Left cardiac atrium (tissue), 4 donors: ENCODE measurements around the gene CNP. TPM values are rescaled to one million over a fixed set of nuclear protein-coding genes. Genes with fewer than 3 reads are reported as not detected.
"Not testable (repeated sequence)": the region's sequence is repeated elsewhere in the genome, so short reads cannot be mapped to it uniquely, and the experiment has no call there.

ENCODE experiments used
- ATAC-seq, 2 donors: fragments of 200-7000 bp; cut with Tn5 transposase; one replicate each; pipeline ENCODE4 v1.9.1; 2020; ENCODE audit warnings: mild to moderate bottlenecking in 2 of 2, moderate library complexity in 2 of 2
- DNase-seq: peaks from one replicate; pipeline ENCODE4 v3.0.0-alpha.2; 2020
- intact Hi-C, 2 donors: fragments of 100-400 bp; cut with DNase I; formaldehyde crosslinking; loops; one replicate each; pipeline versions ENCODE4 v1.14.1 to v1.15.1; 2022 to 2023
- total RNA-seq, 2 donors: library from RNA; stranded (reverse); fragmentation: NEBNext Ultra II Directional; extraction: Animal tissue kit (Norgen Biotek cat#: 25700); gene quantifications; one replicate each; pipeline ENCODE4 v1.2.1, GENCODE V29; 2021
- donor health status: DM: no; HTN: yes; CAD: no.
- donor health status: DM: no; HTN: yes; CAD: no; lungs with severe emphysema.
- donor health status: DM: yes; HTN: yes; CAD: no.
- donor health status: Dilated cardiomyopathy.

Gene CNP
- total RNA-seq, 2 donors from 2014 or later = 40.3 to 43.7 TPM

GRCh38 chr17:41989702-41990419 lies 23.3 kb downstream of the CNP start:
- intact Hi-C loops = no loop called here
- no peak for DNase-seq
- no peak for ATAC-seq

DNA sequence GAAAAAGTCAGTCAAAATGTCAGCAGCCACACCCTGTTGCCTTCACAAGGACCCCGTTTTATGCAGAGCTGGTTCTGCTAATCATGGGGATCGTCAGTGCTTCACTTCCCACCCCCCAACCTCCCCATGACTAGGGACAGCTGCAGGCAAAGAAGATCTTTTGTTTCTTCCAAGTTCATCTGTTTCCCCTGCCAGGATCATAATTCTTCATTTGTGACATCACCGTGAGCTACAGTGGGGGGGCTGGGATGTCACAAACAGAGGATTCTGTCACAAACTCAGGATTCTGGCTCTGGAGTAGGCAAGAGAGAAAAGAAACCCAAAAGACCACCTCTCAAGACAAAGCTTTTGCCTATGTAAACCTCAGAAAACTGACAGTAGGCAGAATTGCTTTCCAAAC lies 26.0 kb downstream of the CNP start:
- intact Hi-C loops = no loop called here
- DNase-seq (no peak), ATAC-seq (peak in 1 of 2 donors; percentile 17)

GRCh38 chr17:41996855-41997164 lies 30.2 kb downstream of the CNP start:
- intact Hi-C loops = no loop called here
- ATAC-seq (no peak), DNase-seq (no peak)

GRCh38 chr17:41998497-41998896 lies 31.9 kb downstream of the CNP start:
- ATAC-seq = no peak
- intact Hi-C loops = no loop called here
- no peak for DNase-seq

DNA sequence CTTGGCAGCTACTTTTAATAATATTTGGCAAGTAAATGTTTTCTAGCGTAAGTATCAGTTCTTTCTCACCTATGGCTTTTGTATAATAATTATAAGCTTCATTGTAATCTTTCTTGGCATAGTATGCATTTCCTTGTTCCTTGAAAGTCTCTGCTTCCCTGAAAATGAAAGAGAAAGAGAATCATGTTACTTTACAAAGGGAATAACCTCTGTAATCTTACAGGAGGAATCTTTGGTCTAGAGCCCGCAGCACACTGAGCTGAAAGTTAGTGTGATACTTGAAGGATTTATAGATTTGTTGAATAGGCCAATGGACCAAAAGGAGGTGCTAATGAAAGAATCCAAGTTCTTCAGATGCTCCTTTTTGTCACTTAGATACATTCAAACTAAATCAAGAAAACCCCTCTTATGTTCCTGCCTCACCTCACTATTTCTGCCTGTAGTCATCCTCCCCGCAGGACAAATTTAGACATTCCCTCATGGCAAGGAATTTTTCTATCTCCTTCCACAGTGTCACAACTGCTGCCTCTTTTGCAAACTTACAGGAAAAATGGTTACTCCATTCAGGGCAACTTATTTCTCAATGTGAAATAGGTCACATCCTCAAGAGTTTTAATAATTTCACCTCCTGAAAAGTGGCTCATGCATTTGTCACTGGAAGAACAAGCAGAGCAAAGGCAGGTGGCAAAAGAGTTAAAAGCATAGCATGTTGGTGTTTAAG lies 34.0 kb downstream of the CNP start:
- ATAC-seq (peak in 1 of 2 donors; percentile 38), DNase-seq (no peak)
- intact Hi-C loops = no loop called here

DNA sequence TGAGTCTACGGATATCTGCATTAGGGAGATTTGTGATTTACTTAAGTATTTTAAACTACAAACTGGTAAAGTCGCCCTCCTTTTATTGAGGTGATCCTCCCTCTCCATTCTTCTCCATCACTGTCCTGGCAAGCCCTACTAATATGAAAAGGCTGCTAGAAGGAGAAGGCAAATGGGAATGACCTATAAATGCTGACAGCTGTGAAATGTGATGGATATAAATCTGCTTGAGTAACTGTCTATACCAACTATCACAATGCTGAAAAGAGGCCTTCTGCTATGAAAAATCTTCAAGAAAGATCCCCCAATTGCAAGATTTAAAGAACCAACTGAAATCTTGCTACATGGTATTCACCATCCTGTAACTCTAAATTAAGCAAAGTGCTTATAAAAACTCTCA lies 35.1 kb downstream of the CNP start:
- ATAC-seq = no peak
- intact Hi-C loops = no loop called here
- DNase-seq = no peak

- intact Hi-C loops = no loop called here
- ATAC-seq (no peak), DNase-seq (no peak)
Measured at GRCh38 chr17:42002175-42002791, 35.7 kb downstream of the CNP start.

DNA sequence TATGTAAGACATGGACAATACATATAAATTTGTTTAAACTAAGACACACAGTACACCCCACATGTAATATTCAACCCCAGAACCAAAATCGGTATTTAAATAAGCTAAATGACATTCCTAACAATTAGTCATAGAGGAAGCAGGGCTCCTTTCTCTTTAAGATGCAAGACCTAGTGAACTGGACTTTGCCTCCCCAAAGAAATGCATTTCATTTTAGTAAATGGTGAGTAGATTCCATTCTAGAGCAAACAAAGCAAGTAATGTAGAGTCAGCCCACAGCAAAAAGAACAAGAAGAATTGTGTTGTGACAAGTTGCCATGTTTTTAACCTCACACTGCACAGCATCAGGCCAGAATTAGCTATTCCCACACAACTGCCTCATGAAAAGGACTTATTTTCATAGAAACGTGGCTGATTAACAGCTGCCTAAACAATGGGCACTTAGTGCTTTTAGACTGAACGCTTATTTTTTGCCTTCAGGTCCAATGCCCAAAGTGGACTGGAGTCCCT lies 36.3 kb downstream of the CNP start:
- no peak for ATAC-seq
- no peak for DNase-seq
- intact Hi-C loops = no loop called here

- intact Hi-C loops = no loop called here
- ATAC-seq (no peak), DNase-seq (no peak)
Measured at GRCh38 chr17:42005166-42005565, 38.6 kb downstream of the CNP start.

DNA sequence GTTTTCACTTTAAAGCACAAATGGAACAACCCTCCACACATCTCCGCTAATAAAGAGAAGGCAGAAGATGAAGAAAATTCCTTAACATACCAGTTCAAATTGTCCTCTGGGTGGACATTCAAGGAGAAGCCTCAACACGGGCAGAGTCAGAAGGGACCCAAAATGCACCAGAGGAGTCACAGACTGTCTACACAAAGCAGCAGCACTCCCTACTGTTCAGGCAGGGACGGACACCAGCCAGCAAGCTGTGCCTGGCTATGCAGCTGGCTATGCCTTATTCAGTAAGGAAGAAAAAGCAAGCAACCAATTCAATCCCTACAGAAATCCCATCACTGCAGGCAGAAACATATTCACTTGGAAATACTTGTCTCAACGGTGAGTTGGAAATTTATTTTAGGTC lies 42.6 kb downstream of the CNP start:
- intact Hi-C loops = no loop called here
- ATAC-seq = peak in 1 of 2 donors; percentile 30
- DNase-seq = no peak

DNA sequence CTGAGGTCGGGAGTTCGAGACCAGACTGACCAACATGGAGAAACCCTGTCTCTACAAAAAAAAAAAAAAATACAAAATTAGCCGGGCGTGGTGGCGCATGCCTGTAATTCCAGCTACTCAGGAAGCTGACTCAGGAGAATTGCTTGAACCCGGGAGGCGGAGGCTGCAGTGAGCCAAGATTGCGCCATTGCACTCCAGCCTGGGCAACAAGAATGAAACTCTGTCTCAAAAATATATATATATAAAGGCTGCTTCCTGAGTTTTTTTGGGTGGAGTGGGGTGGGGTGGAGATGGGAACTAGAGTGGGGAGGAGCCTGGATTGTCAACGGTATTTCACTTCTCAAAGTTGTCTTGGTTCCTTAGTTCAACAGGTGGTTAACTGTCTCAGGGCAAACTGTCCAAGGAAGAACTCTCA lies 43.7 kb downstream of the CNP start:
- peak in 1 of 2 donors; percentile 73 for ATAC-seq
- DNase-seq, intact Hi-C loops: not testable (repeated sequence)

DNA sequence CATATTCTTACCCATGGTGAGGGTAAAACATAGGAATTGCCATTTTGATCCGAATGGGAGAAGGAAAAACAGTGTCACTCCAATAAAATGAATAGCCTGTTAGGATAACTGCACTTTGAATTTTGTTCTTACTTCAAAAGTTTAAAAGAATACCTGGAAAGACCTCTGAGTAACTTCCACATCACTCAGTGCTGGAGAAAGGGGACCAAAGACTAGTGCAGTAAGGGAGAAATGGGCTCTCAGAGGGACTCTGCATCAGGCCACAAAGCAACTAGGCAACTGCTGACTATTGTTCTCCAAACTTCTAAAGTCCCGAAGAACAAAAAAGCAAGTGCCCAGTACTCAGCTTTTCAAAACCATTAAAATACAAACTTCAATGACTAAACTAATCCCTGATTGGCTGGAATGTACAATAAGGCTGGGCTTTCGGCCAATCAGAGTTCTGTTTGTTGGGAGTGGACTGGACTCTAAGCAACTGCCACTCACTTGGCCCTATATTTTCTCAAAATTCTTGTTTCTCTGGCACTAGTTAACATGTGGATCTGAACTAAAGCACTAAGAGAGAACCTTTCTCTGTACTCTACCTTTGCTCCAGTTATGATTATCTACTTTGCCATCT lies 44.4 kb downstream of the CNP start:
- no peak for ATAC-seq
- intact Hi-C loops = no loop called here
- no peak for DNase-seq

GRCh38 chr17:42012363-42012762 lies 45.8 kb downstream of the CNP start:
- intact Hi-C loops, ATAC-seq, DNase-seq: not testable (repeated sequence)

DNA sequence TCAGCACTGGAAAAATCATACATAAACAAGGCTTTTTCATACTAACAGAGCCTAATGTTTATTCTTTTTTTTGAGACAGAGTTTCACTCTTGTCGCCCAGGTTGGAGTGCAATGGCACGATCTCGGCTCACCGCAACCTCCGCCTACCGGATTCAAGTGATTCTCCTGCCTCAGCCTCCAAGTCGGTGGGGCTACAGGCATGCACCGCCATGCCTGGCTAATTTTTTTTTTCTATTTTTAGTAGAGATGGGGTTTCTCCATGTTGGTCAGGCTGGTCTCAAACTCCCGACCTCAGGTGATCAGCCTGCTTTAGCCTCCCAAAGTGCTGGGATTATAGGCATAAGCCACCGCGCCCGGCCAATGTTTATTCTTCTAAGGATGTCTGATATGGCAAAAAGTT lies 47.1 kb downstream of the CNP start:
- intact Hi-C loops, DNase-seq, ATAC-seq: not testable (repeated sequence)

DNA sequence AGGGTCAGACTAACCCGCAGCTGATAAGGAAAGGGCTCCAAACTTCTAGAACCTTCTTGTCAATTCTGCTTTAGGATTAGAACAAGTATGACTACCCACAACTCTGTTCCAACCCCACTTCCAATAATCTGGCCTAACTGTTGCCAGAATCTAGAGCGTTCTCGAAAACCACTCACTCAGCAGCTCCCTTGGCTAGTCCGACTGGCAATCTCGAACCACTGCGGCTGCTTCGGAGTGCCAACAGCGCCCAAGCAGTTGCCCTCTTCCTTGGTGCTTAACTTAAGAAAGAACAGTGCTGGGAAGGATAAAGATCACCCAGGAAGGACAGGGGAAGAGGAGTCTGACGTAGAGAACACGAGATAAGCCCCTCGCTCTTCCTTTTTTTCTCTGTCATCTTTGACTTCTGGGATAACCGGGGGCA lies 49.8 kb downstream of the CNP start:
- no peak for DNase-seq
- ATAC-seq = no peak
- intact Hi-C loops = loop anchor here in 1 of 2 donors (5.0 kb wide), 1 partner anchor 49 kb away; the partner anchor contains the start of gene CNP

- peak; percentile 96 to 97 for ATAC-seq
- intact Hi-C loops = loop anchor here in 1 of 2 donors (5.0 kb wide), 1 partner anchor 50 kb away; the partner anchor contains the start of gene CNP
- DNase-seq = peak; percentile 96
Measured at GRCh38 chr17:42016941-42017865, 50.6 kb downstream of the CNP start, which contains the start of gene DNAJC7. Gene DNAJC7 (minus strand): TSS chr17:42017439. CDS start chr17:42017416, 23 bp downstream.

- DNase-seq (no peak), ATAC-seq (no peak)
- intact Hi-C loops = loop anchor here in 1 of 2 donors (5.0 kb wide), 1 partner anchor 51 kb away; the partner anchor contains the start of gene CNP
Measured at GRCh38 chr17:42017866-42018200, 51.2 kb downstream of the CNP start.

GRCh38 chr17:42018339-42018738 lies 51.7 kb downstream of the CNP start:
- DNase-seq = no peak
- ATAC-seq = no peak
- intact Hi-C loops = loop anchor here in 1 of 2 donors (5.0 kb wide), 1 partner anchor 51 kb away; the partner anchor contains the start of gene CNP
